ENCODE data around the gene PRTG. TPM values are rescaled to one million over a fixed set of nuclear protein-coding genes. Genes with fewer than 3 reads are reported as not detected.

The PRTG gene
- total RNA-seq, 2 experiments from 2014 or later = not detected

DNA sequence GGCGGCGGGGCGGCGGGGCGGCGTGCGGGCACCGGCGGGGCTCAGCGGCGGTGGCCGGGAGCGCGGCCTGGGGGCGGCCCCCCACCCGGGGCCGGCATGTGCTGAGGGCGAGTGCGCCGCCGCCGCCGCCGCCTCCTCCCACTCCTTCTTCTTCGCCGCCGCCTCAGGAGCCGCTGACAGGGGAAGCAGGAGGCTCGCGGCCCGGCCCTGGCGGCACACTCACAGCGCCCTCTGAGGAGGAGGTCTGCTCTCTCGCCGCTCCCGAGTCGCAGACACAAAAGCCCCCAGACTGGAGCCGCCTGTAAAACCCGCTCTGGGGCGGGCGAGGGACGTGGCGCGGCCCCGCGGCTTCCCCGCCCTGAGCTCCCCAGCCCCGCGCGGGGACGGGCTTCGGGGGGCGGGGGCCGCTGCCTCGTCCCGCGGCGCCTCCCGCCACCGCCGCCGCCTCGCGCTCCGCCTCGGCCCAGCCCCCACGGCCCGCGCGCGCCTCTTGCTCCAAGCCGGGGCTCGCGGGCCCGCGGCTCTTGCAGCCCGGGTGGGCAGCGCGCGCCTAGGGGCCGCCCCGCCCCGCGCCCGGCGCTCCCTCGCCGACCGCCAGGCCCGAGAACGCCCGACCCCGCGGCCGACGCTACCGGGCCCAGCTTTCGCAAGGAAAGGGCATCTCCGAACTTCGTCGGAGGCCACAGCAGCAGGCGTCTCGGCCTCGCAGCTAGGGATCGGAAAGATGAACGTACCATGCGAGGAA is 154.7 kb downstream of the PRTG start, which contains the start of gene PYGO1:
PYGO1 (minus strand) TSS at position 276 of the 745 bp plus-strand sequence. CDS start 462 bp downstream, outside the sequence.
- CTCF ChIA-PET = no interaction called here
- POLR2A ChIA-PET = interaction anchor here (0.6 kb wide), 1 partner anchor 192 kb away, joined by 3 read pairs; no protein-coding TSS in a partner anchor

DNA sequence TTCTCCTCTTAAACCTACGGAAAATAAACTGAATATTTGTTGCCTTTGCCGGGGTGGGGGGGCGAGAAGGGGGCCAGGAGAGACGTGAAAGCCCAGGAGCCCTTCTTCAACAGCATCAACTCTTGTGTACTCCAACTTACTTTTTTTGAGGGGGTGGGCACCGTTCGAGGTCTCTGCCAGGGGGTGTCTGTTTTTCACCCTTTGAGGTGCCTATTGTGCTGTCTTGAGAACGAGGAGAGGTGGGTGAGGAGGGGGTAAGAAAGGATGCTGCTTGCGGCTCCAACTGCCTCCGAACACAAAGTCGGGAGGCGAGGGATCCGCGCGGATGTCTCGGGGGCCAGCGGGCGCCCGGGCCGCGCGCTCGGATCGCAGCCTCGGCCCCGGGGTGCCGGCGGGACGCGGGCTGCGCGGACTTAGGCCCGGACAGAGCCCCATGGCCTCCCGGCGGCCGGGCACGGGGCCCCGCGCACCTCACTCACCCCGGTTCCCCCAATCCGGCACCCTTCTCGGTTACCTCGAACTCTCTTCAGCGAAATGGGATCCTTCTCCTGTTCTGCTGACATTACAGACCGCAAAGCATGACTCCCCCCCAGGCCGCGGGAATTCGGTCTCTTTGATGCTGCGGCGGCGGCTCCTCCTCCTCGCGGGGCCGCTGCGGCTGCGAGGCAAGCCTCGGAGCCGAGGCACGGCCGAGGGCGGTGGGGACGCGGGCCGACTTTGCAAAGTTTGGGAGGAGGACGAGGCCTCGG is 155.5 kb downstream of the PRTG start:
- CTCF ChIA-PET = interaction anchor here (0.7 kb wide), 1 partner anchor 57 kb away, joined by 3 read pairs; no protein-coding TSS in a partner anchor

DNA sequence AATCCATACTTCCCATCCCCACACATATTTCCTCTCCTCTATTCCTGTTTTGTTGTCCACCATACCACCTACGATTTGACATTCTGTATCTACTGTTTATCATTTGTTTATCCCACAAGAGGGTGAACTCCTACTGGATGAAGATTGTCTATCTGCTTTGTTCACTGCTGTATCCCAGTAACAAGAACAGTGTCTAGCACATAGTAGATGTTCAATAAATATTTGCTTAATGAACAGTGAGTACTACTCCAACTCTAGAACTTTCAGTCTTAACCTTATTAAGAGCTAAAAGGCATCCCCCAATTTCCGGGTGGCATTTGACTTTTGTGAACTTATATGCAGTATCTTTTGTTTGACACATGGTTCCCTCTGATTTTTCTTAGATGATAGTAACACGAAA is 156.1 kb downstream of the PRTG start:
- POLR2A ChIA-PET = no interaction called here
- CTCF ChIA-PET = interaction anchor here (0.7 kb wide), 1 partner anchor 56 kb away, joined by 3 read pairs; no protein-coding TSS in a partner anchor

More for the DNA sequence above, 155.5 kb downstream of the PRTG start:
- POLR2A ChIA-PET = no interaction called here

DNA sequence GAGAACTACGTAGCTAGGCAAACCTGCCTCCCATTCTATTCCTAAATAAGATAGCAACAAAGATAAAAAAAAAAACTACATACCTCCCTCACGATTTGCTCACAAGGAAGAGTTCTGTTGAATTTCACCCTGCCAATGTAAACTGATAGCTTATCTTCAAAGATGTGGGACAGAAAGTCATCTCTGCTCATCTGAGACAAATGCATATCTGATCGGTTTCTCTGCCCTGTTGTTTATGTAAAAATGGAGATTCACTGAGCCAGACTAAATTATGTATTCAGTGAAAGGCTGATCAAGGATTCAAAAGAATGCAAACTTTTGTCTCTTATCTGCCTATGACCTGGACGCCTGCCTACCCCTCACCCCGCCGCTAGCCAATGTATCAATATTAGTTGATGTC is 166.0 kb downstream of the PRTG start:
- CTCF ChIA-PET = no interaction called here
- POLR2A ChIA-PET = no interaction called here

DNA sequence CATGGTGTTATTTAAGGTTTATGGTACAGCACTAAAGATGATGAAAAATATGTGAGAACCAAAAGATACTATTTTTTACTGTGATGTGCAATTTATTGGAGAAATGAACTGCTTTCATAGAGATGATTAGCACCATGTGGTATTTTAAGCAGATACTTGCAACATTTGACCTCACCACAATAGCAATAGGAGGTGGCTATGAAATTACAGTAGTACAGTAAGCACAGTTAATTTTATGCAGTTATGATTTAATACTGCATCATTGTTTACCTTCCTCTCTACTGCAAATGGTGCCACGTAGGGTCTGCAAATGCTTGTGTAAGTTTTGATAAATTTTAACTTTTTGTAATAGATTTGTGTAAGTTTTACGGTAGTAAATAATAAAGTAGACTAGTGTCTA is 168.9 kb downstream of the PRTG start:
- POLR2A ChIA-PET = no interaction called here
- CTCF ChIA-PET = no interaction called here

DNA sequence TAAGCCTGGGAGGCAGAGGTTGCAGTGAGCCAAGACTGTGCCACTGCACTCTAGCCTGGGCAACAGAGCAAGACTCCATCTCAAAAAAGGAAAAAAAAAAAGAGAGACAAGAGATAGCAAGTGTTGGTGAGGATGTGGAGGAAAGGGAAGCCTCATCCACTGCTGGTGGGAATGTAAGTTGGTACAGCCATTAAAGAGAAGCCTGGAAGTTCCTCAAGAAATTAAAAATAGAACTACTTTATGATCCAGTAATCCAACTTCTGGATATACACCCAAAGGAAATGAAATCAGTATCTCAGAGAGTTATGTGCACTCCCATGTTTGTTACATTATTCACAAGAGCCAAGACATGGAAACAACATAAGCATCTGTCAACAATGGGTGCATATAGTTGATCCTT is 169.7 kb downstream of the PRTG start:
- CTCF ChIA-PET = no interaction called here

DNA sequence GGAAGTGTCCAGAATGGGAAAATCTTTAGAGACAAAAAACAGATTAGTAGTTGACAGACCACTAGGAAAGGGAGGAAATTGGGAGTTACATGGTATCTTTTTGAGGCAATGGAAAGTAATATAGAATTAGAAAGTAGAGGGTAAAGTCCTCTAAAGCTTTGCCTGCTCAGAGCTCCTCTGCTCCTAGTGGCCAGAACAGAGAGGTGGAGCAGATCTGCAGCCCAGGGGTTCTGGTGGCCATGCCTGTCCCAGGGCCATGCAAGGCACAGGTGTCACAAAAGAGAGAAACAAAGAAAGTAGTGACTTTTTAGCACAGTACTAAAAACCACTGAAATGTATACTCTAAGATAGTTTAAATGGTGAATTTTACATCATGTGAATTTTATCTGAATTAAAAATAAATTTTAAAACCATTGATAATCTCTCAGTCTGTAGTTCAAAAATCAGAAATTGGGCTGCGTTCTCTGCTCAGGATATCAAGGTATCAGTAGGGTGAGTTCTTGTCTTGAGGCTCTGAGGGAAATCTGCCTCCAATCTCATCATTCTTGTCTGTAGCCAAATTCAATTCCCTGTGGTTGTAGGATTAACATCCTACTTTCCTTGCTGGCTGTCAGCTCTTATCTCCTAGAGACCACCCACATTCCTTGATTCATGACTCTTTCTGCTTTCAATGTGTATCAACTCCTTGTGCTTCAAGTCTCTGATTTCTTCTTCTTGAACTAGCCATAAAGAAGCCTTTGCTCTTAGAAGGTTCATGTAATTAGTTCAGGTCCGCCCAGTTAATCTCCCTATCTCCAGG is 178.4 kb downstream of the PRTG start:
- ChIA-PET CTCF (interaction anchor here (0.6 kb wide), 1 partner anchor 78 kb away, joined by 4 read pairs; no protein-coding TSS in a partner anchor), POLR2A (no interaction called here)

More for the DNA sequence above, 169.7 kb downstream of the PRTG start:
- POLR2A ChIA-PET = no interaction called here

DNA sequence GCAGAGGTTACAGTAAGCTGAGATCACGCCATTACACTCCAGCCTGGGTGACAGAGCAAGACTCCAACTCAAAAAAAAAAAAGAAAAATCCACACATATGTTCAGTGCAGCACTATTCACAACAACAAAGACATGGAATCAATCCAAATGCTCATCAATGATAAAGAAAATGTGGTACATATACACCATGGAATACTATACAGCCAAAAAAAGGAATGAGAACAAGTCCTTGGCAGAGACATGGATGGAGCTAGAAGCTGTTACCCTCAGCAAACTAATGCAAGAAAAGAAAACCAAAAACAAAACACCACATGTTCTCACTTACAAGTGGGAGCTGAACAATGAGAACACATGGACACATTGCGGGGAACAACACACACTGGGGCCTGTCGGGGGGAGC is 180.4 kb downstream of the PRTG start:
- ChIA-PET POLR2A (no interaction called here), CTCF (no interaction called here)

Other genes with a start within 250 kb of the PRTG start
- 1 to 10 TPM in 1 of 2 experiments, under 1 TPM in 1; 0.94 to 1.5 TPM for gene DNAAF4, start 234.9 kb downstream of the PRTG start, total RNA-seq
- under 1 TPM; 0.06 to 0.08 TPM for gene PYGO1, start 154.8 kb downstream of the PRTG start, total RNA-seq

All from activated CD8-positive, alpha-beta memory T cell treated with anti-CD3 and anti-CD28 coated beads for 36 hours (primary cell).